H9 (cell line): ENCODE results near the gene MYH15. TPM values are rescaled to one million over a fixed set of nuclear protein-coding genes. Genes with fewer than 3 reads are reported as not detected.

ENCODE experiments used
- DNase-seq: peaks from one replicate; pipeline ENCODE4 v3.0.0-alpha.2; 2017
- H2AFZ ChIP-seq: one replicate; pipeline ENCODE4 v1.6.1; 2013; ENCODE audit warnings: mild to moderate bottlenecking, low read length, control low read depth, moderate library complexity
- H2AK5ac ChIP-seq: 2 replicates; pipeline ENCODE4 v1.6.1; 2013; ENCODE audit warnings: low read length, control low read depth, mixed read lengths; ENCODE audit not compliant: insufficient read length
- H2BK120ac ChIP-seq: one replicate; pipeline ENCODE4 v1.6.1; 2013; ENCODE audit warnings: low read depth, mild to moderate bottlenecking, low read length, control low read depth, inconsistent platforms; ENCODE audit not compliant: poor library complexity, severe bottlenecking
- H2BK12ac ChIP-seq: 2 replicates; pipeline ENCODE4 v1.6.1; 2013; ENCODE audit warnings: low read length, control low read depth, mixed read lengths, low read depth; ENCODE audit not compliant: insufficient read length
- H2BK15ac ChIP-seq: 2 replicates; pipeline ENCODE4 v1.6.1; 2013; ENCODE audit warnings: low read depth, low read length, control low read depth
- H2BK20ac ChIP-seq: one replicate; pipeline ENCODE4 v1.6.1; 2013; ENCODE audit warnings: low read depth, mild to moderate bottlenecking, low read length, control low read depth, inconsistent platforms; ENCODE audit not compliant: poor library complexity, severe bottlenecking
- H2BK5ac ChIP-seq: 2 replicates; pipeline ENCODE4 v1.6.1; 2013; ENCODE audit warnings: low read length, control low read depth, mixed read lengths; ENCODE audit not compliant: insufficient read length
- H3K14ac ChIP-seq: 2 replicates; pipeline ENCODE4 v1.6.1; 2013; ENCODE audit warnings: low read length, control low read depth; ENCODE audit not compliant: insufficient read depth
- H3K18ac ChIP-seq: 2 replicates; pipeline ENCODE4 v1.6.1; 2013; ENCODE audit warnings: low read depth, mild to moderate bottlenecking, mixed read lengths, low read length, control low read depth; ENCODE audit not compliant: insufficient read length
- H3K23ac ChIP-seq: 2 replicates; pipeline ENCODE4 v1.6.1; 2013; ENCODE audit warnings: low read length, control low read depth, mixed read lengths, low read depth; ENCODE audit not compliant: insufficient read length
- H3K23me2 ChIP-seq: 2 replicates; pipeline ENCODE4 v1.6.1; 2013; ENCODE audit warnings: low read depth, mild to moderate bottlenecking, mixed read lengths, low read length, control low read depth; ENCODE audit not compliant: insufficient read length, poor library complexity, severe bottlenecking
- H3K27ac ChIP-seq: 2 replicates; pipeline ENCODE4 v1.5.1; 2013; ENCODE audit warnings: low read length, control low read depth, mixed read lengths, low read depth; ENCODE audit not compliant: insufficient read length
- H3K27me3 ChIP-seq: 2 replicates; pipeline ENCODE4 v1.6.1; 2013; ENCODE audit warnings: low read length, control low read depth, inconsistent platforms; ENCODE audit not compliant: insufficient read depth
- H3K4ac ChIP-seq: 2 replicates; pipeline ENCODE4 v1.6.1; 2013; ENCODE audit warnings: low read depth, mild to moderate bottlenecking, control low read depth, inconsistent platforms, low read length, moderate library complexity
- H3K4me1 ChIP-seq: 2 replicates; pipeline ENCODE4 v1.6.1; 2013; ENCODE audit warnings: low read length, control low read depth, inconsistent platforms; ENCODE audit not compliant: insufficient read depth
- H3K4me2 ChIP-seq: 2 replicates; pipeline ENCODE4 v1.6.1; 2013; ENCODE audit warnings: low read length, control low read depth, mixed read lengths; ENCODE audit not compliant: insufficient read length, insufficient read depth
- H3K56ac ChIP-seq: 2 replicates; pipeline ENCODE4 v1.6.1; 2013; ENCODE audit warnings: low read depth, mild to moderate bottlenecking, mixed read lengths, low read length, control low read depth; ENCODE audit not compliant: insufficient read length
- H3K79me1 ChIP-seq: 2 replicates; pipeline ENCODE4 v1.6.1; 2013; ENCODE audit warnings: low read depth, mild to moderate bottlenecking, moderate library complexity, low read length, control low read depth, inconsistent platforms; ENCODE audit not compliant: insufficient read depth, poor library complexity, severe bottlenecking
- H3K79me2 ChIP-seq: 2 replicates; pipeline ENCODE4 v1.6.1; 2013; ENCODE audit warnings: low read length, control low read depth, inconsistent platforms; ENCODE audit not compliant: insufficient read depth
- H3K9ac ChIP-seq: 2 replicates; pipeline ENCODE4 v1.6.1; 2013; ENCODE audit warnings: low read length, control low read depth, mixed read lengths; ENCODE audit not compliant: insufficient read length; ENCODE audit errors: extremely low read depth
- H3K9me3 ChIP-seq: one replicate; pipeline ENCODE4 v1.6.1; 2013; ENCODE audit warnings: low read depth, low read length, inconsistent platforms; ENCODE audit not compliant: control insufficient read depth
- H3T11ph ChIP-seq: one replicate; pipeline ENCODE4 v1.6.1; 2013; ENCODE audit warnings: mild to moderate bottlenecking, low read length, control low read depth, inconsistent platforms
- H4K20me1 ChIP-seq: one replicate; pipeline ENCODE4 v1.6.1; 2013; ENCODE audit not compliant: control insufficient read depth, insufficient read length, insufficient read depth
- H4K5ac ChIP-seq: 2 replicates; pipeline ENCODE4 v1.6.1; 2013; ENCODE audit warnings: low read depth, mild to moderate bottlenecking, mixed read lengths, low read length, control low read depth; ENCODE audit not compliant: insufficient read length
- H4K8ac ChIP-seq: replicated peaks from 2 replicates; pipeline ENCODE4 v1.6.1; 2013; ENCODE audit warnings: low read length, control low read depth, mixed read lengths, low read depth; ENCODE audit not compliant: insufficient read length
- H4K91ac ChIP-seq: 2 replicates; pipeline ENCODE4 v1.6.1; 2013; ENCODE audit warnings: low read depth, mild to moderate bottlenecking, moderate library complexity, mixed read lengths, low read length, control low read depth; ENCODE audit not compliant: insufficient read length
- H3K27ac Mint-ChIP-seq, 3 experiments: 2 replicates in 2 of 3; 3 replicates in 1 of 3; pipeline ENCODE4 v1.8.0; 2020 to 2021; ENCODE audit warnings: mixed read lengths in 3 of 3, mild to moderate bottlenecking in 1 of 3, moderate library complexity in 1 of 3
- H3K27me3 Mint-ChIP-seq: 2 replicates; pipeline ENCODE4 v1.8.0; 2021; ENCODE audit warnings: low read depth, mild to moderate bottlenecking, moderate library complexity, mixed read lengths
- H3K36me3 Mint-ChIP-seq, 3 experiments: 2 replicates in 2 of 3; 3 replicates in 1 of 3; pipeline ENCODE4 v1.8.0; 2020 to 2021; ENCODE audit warnings: low read depth in 3 of 3, mixed read lengths in 3 of 3; ENCODE audit not compliant: insufficient read depth in 1 of 3
- H3K4me1 Mint-ChIP-seq, 2 experiments: 2 replicates each; pipeline ENCODE4 v1.8.0; 2020; ENCODE audit warnings: mixed read lengths in 2 of 2
- H3K4me3 Mint-ChIP-seq, 2 experiments: 2 replicates in 1 of 2; 3 replicates in 1 of 2; pipeline ENCODE4 v1.8.0; 2020 to 2021; ENCODE audit warnings: mild to moderate bottlenecking in 2 of 2, mixed read lengths in 2 of 2, moderate library complexity in 1 of 2
- H3K9me3 Mint-ChIP-seq, 2 experiments: 2 replicates in 1 of 2; 3 replicates in 1 of 2; pipeline ENCODE4 v1.8.0; 2020; ENCODE audit warnings: mild to moderate bottlenecking in 2 of 2, mixed read lengths in 2 of 2, moderate library complexity in 1 of 2
- WGBS: extraction: QIAGEN DNeasy Blood & Tissue Kit; methylation state at CpG from one replicate; pipeline ENCODE4 v1.1.7; 2013; ENCODE audit warnings: missing lambda C conversion rate, low lambda C conversion rate, mixed read lengths; ENCODE audit not compliant: insufficient read length; ENCODE audit errors: extremely low coverage; 5-methylcytosine and 5-hydroxymethylcytosine counted together
- total RNA-seq: library from RNA; stranded (reverse); gene quantifications from 2 replicates; pipeline ENCODE4 v1.2.1, GENCODE V29; 2021
- TF ChIP-seq, protein P1 (sequence below): fragments of 200-600 bp; sonication (generic); conservative IDR thresholded peaks from 3 replicates; pipeline ENCODE4 v1.8.0; 2021; ENCODE audit warnings: antibody characterized with exemption, mild to moderate bottlenecking

MYH15 gene
- total RNA-seq, 1 experiment from 2014 or later = 0.13 TPM

DNA sequence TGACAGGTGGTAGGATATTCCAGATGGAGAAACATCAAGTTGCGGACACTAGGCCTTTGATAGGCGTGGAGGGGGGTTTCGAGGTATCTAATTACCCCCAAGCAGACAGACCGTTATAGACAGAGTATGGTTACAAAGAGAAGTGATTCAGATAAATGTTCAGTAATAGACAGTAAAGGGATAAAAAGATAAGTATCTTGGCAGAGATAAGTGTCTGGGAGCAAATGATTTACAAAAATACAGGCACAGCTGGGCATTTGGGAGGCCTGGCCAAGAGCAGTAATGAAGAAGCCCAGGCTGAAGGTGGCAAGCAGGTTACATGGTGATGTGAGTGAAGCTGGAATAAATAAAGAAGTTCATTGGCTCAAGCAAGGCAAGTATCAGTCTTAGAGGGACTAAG is 659 bp upstream of the MYH15 start:
- no peak overlapping the region for H3K18ac ChIP-seq
- Mint-ChIP-seq H3K4me3 (no peak overlapping the region), H3K27ac (no peak overlapping the region; a peak in 1 of 7 replicates), H3K9me3 (no peaks in the 10 kb centered on the region), H3K36me3 (no peaks in the 10 kb centered on the region), H3K4me1 (peaks cover 7 to 9% of the 10 kb centered on the region in 2 experiments; a peak in 3 of 4 replicates), H3K27me3 (no peaks in the 10 kb centered on the region)
- no peak overlapping the region for H4K91ac ChIP-seq
- H2BK120ac ChIP-seq = no peak overlapping the region
- H4K8ac ChIP-seq = no peak overlapping the region
- H3K23me2 ChIP-seq = no peaks in the 10 kb centered on the region
- H4K5ac ChIP-seq = no peak overlapping the region
- H2BK12ac ChIP-seq = no peak overlapping the region
- H4K20me1 ChIP-seq = no peaks in the 10 kb centered on the region
- H3K23ac ChIP-seq = no peak overlapping the region
- no peak overlapping the region for H3K56ac ChIP-seq
- no peak overlapping the region for H2AFZ ChIP-seq
- H3K4me1 ChIP-seq = no peaks in the 10 kb centered on the region; the same call in 1 of the 2 replicates
- H2BK20ac ChIP-seq = no peak overlapping the region
- no peak overlapping the region for H2BK15ac ChIP-seq
- no peak overlapping the region for H3K4ac ChIP-seq
- TF ChIP-seq, protein P1, sequence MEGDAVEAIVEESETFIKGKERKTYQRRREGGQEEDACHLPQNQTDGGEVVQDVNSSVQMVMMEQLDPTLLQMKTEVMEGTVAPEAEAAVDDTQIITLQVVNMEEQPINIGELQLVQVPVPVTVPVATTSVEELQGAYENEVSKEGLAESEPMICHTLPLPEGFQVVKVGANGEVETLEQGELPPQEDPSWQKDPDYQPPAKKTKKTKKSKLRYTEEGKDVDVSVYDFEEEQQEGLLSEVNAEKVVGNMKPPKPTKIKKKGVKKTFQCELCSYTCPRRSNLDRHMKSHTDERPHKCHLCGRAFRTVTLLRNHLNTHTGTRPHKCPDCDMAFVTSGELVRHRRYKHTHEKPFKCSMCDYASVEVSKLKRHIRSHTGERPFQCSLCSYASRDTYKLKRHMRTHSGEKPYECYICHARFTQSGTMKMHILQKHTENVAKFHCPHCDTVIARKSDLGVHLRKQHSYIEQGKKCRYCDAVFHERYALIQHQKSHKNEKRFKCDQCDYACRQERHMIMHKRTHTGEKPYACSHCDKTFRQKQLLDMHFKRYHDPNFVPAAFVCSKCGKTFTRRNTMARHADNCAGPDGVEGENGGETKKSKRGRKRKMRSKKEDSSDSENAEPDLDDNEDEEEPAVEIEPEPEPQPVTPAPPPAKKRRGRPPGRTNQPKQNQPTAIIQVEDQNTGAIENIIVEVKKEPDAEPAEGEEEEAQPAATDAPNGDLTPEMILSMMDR = no peak
- H3K79me2 ChIP-seq = no peaks in the 10 kb centered on the region
- no peaks in the 10 kb centered on the region for H3K9me3 ChIP-seq
- no peak overlapping the region for H3K4me2 ChIP-seq
- H2AK5ac ChIP-seq = no peak overlapping the region
- no peak overlapping the region for H3K14ac ChIP-seq
- WGBS = no CpG with 5 or more reads among the region's 4 CpGs
- no peak for DNase-seq
- H3T11ph ChIP-seq = no peak overlapping the region
- H3K79me1 ChIP-seq = no peaks in the 10 kb centered on the region
- no peak overlapping the region for H2BK5ac ChIP-seq
- H3K27me3 ChIP-seq = no peaks in the 10 kb centered on the region
- no peak overlapping the region for H3K9ac ChIP-seq
- no peak overlapping the region for H3K27ac ChIP-seq
